Nephron progenitor cell (in vitro differentiated cells): ENCODE results near the gene RPS6KA2.

Experiments used
- DNase-seq: peaks from one replicate; pipeline ENCODE4 v3.0.0; 2021
- H3K27ac Mint-ChIP-seq: 2 replicates; pipeline ENCODE4 v1.8.0; 2021; ENCODE audit warnings: mild to moderate bottlenecking, moderate library complexity, mixed read lengths
- H3K27me3 Mint-ChIP-seq: 2 replicates; pipeline ENCODE4 v1.8.0; 2021; ENCODE audit warnings: mild to moderate bottlenecking, low read depth, mixed read lengths; ENCODE audit not compliant: poor library complexity
- H3K36me3 Mint-ChIP-seq: 2 replicates; pipeline ENCODE4 v1.8.0; 2021; ENCODE audit warnings: low read depth, mixed read lengths
- H3K4me1 Mint-ChIP-seq: 2 replicates; pipeline ENCODE4 v1.8.0; 2021; ENCODE audit warnings: mixed read lengths
- H3K4me3 Mint-ChIP-seq: 2 replicates; pipeline ENCODE4 v1.8.0; 2021; ENCODE audit warnings: mild to moderate bottlenecking, moderate library complexity, mixed read lengths
- H3K9me3 Mint-ChIP-seq: 2 replicates; pipeline ENCODE4 v1.8.0; 2021; ENCODE audit warnings: mild to moderate bottlenecking, moderate library complexity, mixed read lengths
- CTCF ChIP-seq: fragments of 200-600 bp; sonication (generic); IDR thresholded peaks from 2 replicates; pipeline ENCODE4 v1.5.0; 2021; ENCODE audit warnings: antibody characterized with exemption

RPS6KA2 gene

GRCh38 chr6:166565084-166565967, 61.7 kb downstream of the RPS6KA2 start:
- no peak for TF ChIP-seq CTCF
- Mint-ChIP-seq H3K9me3 (peaks cover 4% of the 10 kb centered on the region), H3K4me1 (peaks cover 23% of the 10 kb centered on the region), H3K27me3 (peaks cover 7% of the 10 kb centered on the region), H3K4me3 (no peak overlapping the region), H3K27ac (peak overlapping the region; percentile 80), H3K36me3 (peaks cover under 1% of the 10 kb centered on the region)
- DNase-seq: no peak

GRCh38 chr6:166563805-166564204, 63.2 kb downstream of the RPS6KA2 start:
- no peak for DNase-seq
- peaks cover 7% of the 10 kb centered on the region for H3K36me3 Mint-ChIP-seq
- H3K4me3 Mint-ChIP-seq: no peak overlapping the region
- H3K9me3 Mint-ChIP-seq: peaks cover 16% of the 10 kb centered on the region
- H3K27ac Mint-ChIP-seq: no peak overlapping the region
- H3K27me3 Mint-ChIP-seq: peaks cover 7% of the 10 kb centered on the region
- no peak for TF ChIP-seq CTCF
- H3K4me1 Mint-ChIP-seq: peaks cover 23% of the 10 kb centered on the region

GRCh38 chr6:166563200-166563599, 63.9 kb downstream of the RPS6KA2 start:
- peaks cover 7% of the 10 kb centered on the region for H3K36me3 Mint-ChIP-seq

GRCh38 chr6:166562726-166563125, 64.3 kb downstream of the RPS6KA2 start:
- Mint-ChIP-seq H3K36me3 (peaks cover 7% of the 10 kb centered on the region), H3K4me1 (peaks cover 23% of the 10 kb centered on the region), H3K9me3 (peaks cover 21% of the 10 kb centered on the region), H3K27me3 (peaks cover 7% of the 10 kb centered on the region), H3K27ac (no peak overlapping the region), H3K4me3 (no peak overlapping the region)
- no peak for TF ChIP-seq CTCF
- DNase-seq: no peak

More at GRCh38 chr6:166563200-166563599, 63.9 kb downstream of the RPS6KA2 start:
- H3K9me3 Mint-ChIP-seq: peaks cover 17% of the 10 kb centered on the region
- no peak overlapping the region for H3K27ac Mint-ChIP-seq
- peaks cover 7% of the 10 kb centered on the region for H3K27me3 Mint-ChIP-seq
- H3K4me3 Mint-ChIP-seq: no peak overlapping the region
- no peak for DNase-seq
- H3K4me1 Mint-ChIP-seq: peaks cover 23% of the 10 kb centered on the region
- TF ChIP-seq CTCF: no peak

GRCh38 chr6:166561771-166562359, 65.2 kb downstream of the RPS6KA2 start:
- Mint-ChIP-seq H3K4me1 (peaks cover 23% of the 10 kb centered on the region), H3K27ac (peak overlapping the region; percentile 29), H3K27me3 (peaks cover 9% of the 10 kb centered on the region), H3K9me3 (peaks cover 21% of the 10 kb centered on the region), H3K4me3 (no peak overlapping the region), H3K36me3 (peaks cover 7% of the 10 kb centered on the region)
- TF ChIP-seq CTCF: no peak
- DNase-seq: no peak
